ENCODE measurements around the gene PLCB3. TPM values are rescaled to one million over a fixed set of nuclear protein-coding genes. Genes with fewer than 3 reads are reported as not detected.
A peak's percentile ranks its signal among the peaks of the same experiment; 100 is the strongest.

Gene PLCB3
- total and polyA plus RNA-seq, 2 of the 13 experiments (the other 11 are each of a cell fraction or from before 2014, with no cell fraction given): 7.5 to 13.8 TPM

GRCh38 chr11:64246871-64247728, 4.2 kb upstream of the PLCB3 start, which contains the start of gene PPP1R14B (continued):
- no peak for TF ChIP-seq ZNF235 (CRISPR knock-in tag; IDR thresholded peaks at IDR 0.05; ENCODE audit: borderline replicate concordance)
- TF ChIP-seq PREB (CRISPR knock-in tag; IDR thresholded peaks at IDR 0.05): no peak
- TF ChIP-seq MTA3 (CRISPR knock-in tag; IDR thresholded peaks at IDR 0.05): no peak
- no peak for TF ChIP-seq ZBTB10 (CRISPR knock-in tag; IDR thresholded peaks at IDR 0.05; ENCODE audit: borderline replicate concordance)
- 0 out of 2 replicates have a peak, but pooled peaks have one; percentile 17 for TF ChIP-seq ARID2 (CRISPR knock-in tag; IDR thresholded peaks at IDR 0.05; ENCODE audit: borderline replicate concordance)
- peak; percentile 62 for TF ChIP-seq SALL1 (CRISPR knock-in tag; IDR thresholded peaks at IDR 0.05)
- no peak for TF ChIP-seq IKZF1 (IDR thresholded peaks at IDR 0.05)
- TF ChIP-seq ARID3A (IDR thresholded peaks at IDR 0.05; ENCODE audit: low read depth, low read length): no peak
- TF ChIP-seq ZNF547 (CRISPR knock-in tag; IDR thresholded peaks at IDR 0.05): peak; percentile 29; the same call in 1 of the 2 replicates
- peak; percentile 41; the same call in 1 of the 2 replicates for TF ChIP-seq NFYB (CRISPR knock-in tag; IDR thresholded peaks at IDR 0.05)
- no peak for TF ChIP-seq MTF1 (CRISPR knock-in tag; IDR thresholded peaks at IDR 0.05)
- no peak for TF ChIP-seq NFE2 (CRISPR knock-in tag; IDR thresholded peaks at IDR 0.05)
- no peak for TF ChIP-seq THYN1 (CRISPR knock-in tag; IDR thresholded peaks at IDR 0.05; ENCODE audit: borderline replicate concordance, low read depth)
- no peak for TF ChIP-seq RBM22 (optimal IDR thresholded peaks at IDR 0.05; ENCODE audit: low read length)
- no peak for TF ChIP-seq ELK4 (CRISPR knock-in tag; IDR thresholded peaks at IDR 0.05; ENCODE audit: borderline replicate concordance)
- no peak for TF ChIP-seq ZEB1 (IDR thresholded peaks at IDR 0.05; ENCODE audit: insufficient replicate concordance, low read depth)
- no peak for TF ChIP-seq ZBTB14 (CRISPR knock-in tag; IDR thresholded peaks at IDR 0.05)
- no peak for TF ChIP-seq SRSF9 (IDR thresholded peaks at IDR 0.05; ENCODE audit: borderline replicate concordance, insufficient read depth, low read depth, low read length, poor library complexity, severe bottlenecking)
- no peak for TF ChIP-seq ZNF275 (CRISPR knock-in tag; IDR thresholded peaks at IDR 0.05; ENCODE audit: borderline replicate concordance)
